Mesenchymal stem cell (in vitro differentiated cells and primary cell): ENCODE data around the gene SRGAP2B.
"Not testable (repeated sequence)": the region's sequence is repeated elsewhere in the genome, so short reads cannot be mapped to it uniquely, and the experiment has no call there.

Experiments
- DNase-seq: peaks from one replicate; pipeline ENCODE4 v3.0.0-alpha.2; 2013
- H2AFZ ChIP-seq: one replicate; pipeline ENCODE4 v1.6.1; 2013; ENCODE audit warnings: low read depth, mild to moderate bottlenecking, control low read depth, inconsistent platforms, low read length, moderate library complexity
- H2AK5ac ChIP-seq: 2 replicates; pipeline ENCODE4 v1.6.1; 2013; ENCODE audit warnings: low read length, moderate library complexity, mild to moderate bottlenecking, inconsistent platforms; ENCODE audit not compliant: severe bottlenecking
- H2BK120ac ChIP-seq: one replicate; pipeline ENCODE4 v1.6.1; 2013; ENCODE audit warnings: low read depth, mild to moderate bottlenecking, inconsistent platforms, low read length, moderate library complexity
- H2BK12ac ChIP-seq, 2 experiments: one replicate each; pipeline ENCODE4 v1.6.1; 2013; ENCODE audit warnings: inconsistent platforms in 2 of 2, low read length in 2 of 2, mild to moderate bottlenecking in 2 of 2, moderate library complexity in 2 of 2, control low read depth in 1 of 2
- H2BK15ac ChIP-seq: one replicate; pipeline ENCODE4 v1.6.1; 2013; ENCODE audit warnings: mild to moderate bottlenecking, low read depth, inconsistent platforms; ENCODE audit not compliant: poor library complexity, severe bottlenecking
- H2BK5ac ChIP-seq: 2 replicates; pipeline ENCODE4 v1.6.1; 2013; ENCODE audit warnings: low read depth, mild to moderate bottlenecking, low read length, control low read depth, inconsistent platforms; ENCODE audit not compliant: poor library complexity, severe bottlenecking
- H3K14ac ChIP-seq, 2 experiments: one replicate each; pipeline ENCODE4 v1.6.1; 2013; ENCODE audit warnings: inconsistent platforms in 2 of 2, low read length in 2 of 2, control low read depth in 1 of 2, mild to moderate bottlenecking in 1 of 2, moderate library complexity in 1 of 2
- H3K18ac ChIP-seq, 2 experiments: one replicate each; pipeline ENCODE4 v1.6.1; 2013; ENCODE audit warnings: inconsistent platforms in 2 of 2, low read length in 2 of 2, control low read depth in 1 of 2, low read depth in 1 of 2, mild to moderate bottlenecking in 1 of 2
- H3K23ac ChIP-seq, 2 experiments: one replicate each; pipeline ENCODE4 v1.6.1; 2013; ENCODE audit warnings: inconsistent platforms in 2 of 2, low read length in 2 of 2, mild to moderate bottlenecking in 2 of 2, moderate library complexity in 2 of 2, control low read depth in 1 of 2
- H3K27ac ChIP-seq: 2 replicates; pipeline ENCODE4 v1.5.1; 2013; ENCODE audit warnings: mild to moderate bottlenecking, moderate library complexity, low read length, control low read depth, inconsistent platforms; ENCODE audit not compliant: poor library complexity, severe bottlenecking
- H3K27me3 ChIP-seq, 2 experiments: 2 replicates each; pipeline versions ENCODE4 v1.6.1 to v1.7.0; 2013; ENCODE audit warnings: low read length in 2 of 2, mild to moderate bottlenecking in 2 of 2, moderate library complexity in 2 of 2, control low read depth in 1 of 2, inconsistent platforms in 1 of 2; ENCODE audit not compliant: control insufficient read depth in 1 of 2, insufficient read depth in 1 of 2
- H3K36me3 ChIP-seq, 2 experiments: 2 replicates each; pipeline versions ENCODE4 v1.6.1 to v1.7.0; 2013; ENCODE audit warnings: low read length in 2 of 2, control low read depth in 1 of 2, inconsistent platforms in 1 of 2, low read depth in 1 of 2, mild to moderate bottlenecking in 1 of 2; ENCODE audit not compliant: insufficient read depth in 2 of 2, control insufficient read depth in 1 of 2
- H3K4ac ChIP-seq, 2 experiments: one replicate each; pipeline ENCODE4 v1.6.1; 2013; ENCODE audit warnings: inconsistent platforms in 2 of 2, low read length in 2 of 2, mild to moderate bottlenecking in 2 of 2, moderate library complexity in 2 of 2, control low read depth in 1 of 2, low read depth in 1 of 2
- H3K4me1 ChIP-seq: 2 replicates; pipeline ENCODE4 v1.6.1; 2013; ENCODE audit warnings: low read depth, low read length, control low read depth; ENCODE audit not compliant: control insufficient read depth, insufficient read depth
- H3K4me2 ChIP-seq: 2 replicates; pipeline ENCODE4 v1.6.1; 2013; ENCODE audit warnings: low read length, mild to moderate bottlenecking, inconsistent platforms; ENCODE audit not compliant: poor library complexity, severe bottlenecking
- H3K4me3 ChIP-seq, 2 experiments: 2 replicates each; pipeline versions ENCODE4 v1.5.1 to v1.7.0; 2013; ENCODE audit warnings: low read length in 2 of 2, mild to moderate bottlenecking in 2 of 2, control low read depth in 1 of 2, low read depth in 1 of 2; ENCODE audit not compliant: insufficient read depth in 1 of 2
- H3K79me1 ChIP-seq: replicated peaks from 2 replicates; pipeline ENCODE4 v1.6.1; 2013; ENCODE audit warnings: mild to moderate bottlenecking, control low read depth, low read length, inconsistent platforms; ENCODE audit not compliant: poor library complexity, severe bottlenecking
- H3K9ac ChIP-seq: 2 replicates; pipeline ENCODE4 v1.7.0; 2013; ENCODE audit warnings: mild to moderate bottlenecking, low read length, moderate library complexity
- H3K9me3 ChIP-seq: 2 replicates; pipeline ENCODE4 v1.7.0; 2013; ENCODE audit warnings: mild to moderate bottlenecking, low read length; ENCODE audit not compliant: control insufficient read depth
- H4K8ac ChIP-seq: one replicate; pipeline ENCODE4 v1.6.1; 2013; ENCODE audit warnings: inconsistent platforms, mild to moderate bottlenecking, low read length, moderate library complexity
- H4K91ac ChIP-seq: one replicate; pipeline ENCODE4 v1.6.1; 2013; ENCODE audit warnings: mild to moderate bottlenecking, low read length, inconsistent platforms
- WGBS: methylation state at CpG from one replicate; pipeline ENCODE4 v1.1.7; 2013; ENCODE audit warnings: mixed read lengths; 5-methylcytosine and 5-hydroxymethylcytosine counted together

Gene SRGAP2B

GRCh38 chr1:144935310-144935709 is 159.8 kb downstream of the SRGAP2B start:
- H3K4me1 ChIP-seq, H3K79me1 ChIP-seq, H2BK120ac ChIP-seq, H3K4ac ChIP-seq, H3K9ac ChIP-seq, H3K4me2 ChIP-seq, H3K27me3 ChIP-seq, H2AFZ ChIP-seq, H3K14ac ChIP-seq, H2BK12ac ChIP-seq, DNase-seq, H3K27ac ChIP-seq, H3K23ac ChIP-seq, H3K4me3 ChIP-seq, H3K9me3 ChIP-seq, H3K18ac ChIP-seq, H2BK5ac ChIP-seq, H3K36me3 ChIP-seq, H2BK15ac ChIP-seq, H4K91ac ChIP-seq, H2AK5ac ChIP-seq, H4K8ac ChIP-seq: not testable (repeated sequence)
- WGBS, result no CpG with 5 or more reads among the region's 3 CpGs

- not testable (repeated sequence) for H3K18ac ChIP-seq, H4K91ac ChIP-seq, H3K36me3 ChIP-seq, H3K23ac ChIP-seq, DNase-seq, H3K27me3 ChIP-seq, H3K27ac ChIP-seq, H3K79me1 ChIP-seq, H3K4me2 ChIP-seq, H2BK5ac ChIP-seq, H2BK15ac ChIP-seq, H4K8ac ChIP-seq, H3K9ac ChIP-seq, H3K4me1 ChIP-seq, H2AFZ ChIP-seq, H3K4ac ChIP-seq, H2BK12ac ChIP-seq, H2AK5ac ChIP-seq, H3K14ac ChIP-seq, H3K9me3 ChIP-seq, H2BK120ac ChIP-seq, H3K4me3 ChIP-seq
- no CpG with 5 or more reads among the region's 5 CpGs for WGBS
Measured at GRCh38 chr1:144933014-144933413, 162.1 kb downstream of the SRGAP2B start.

- H4K91ac ChIP-seq, H2BK5ac ChIP-seq, H2BK120ac ChIP-seq, H3K27ac ChIP-seq, H2AFZ ChIP-seq, H3K9me3 ChIP-seq, H3K4me3 ChIP-seq, H2BK12ac ChIP-seq, H2BK15ac ChIP-seq, DNase-seq, H3K27me3 ChIP-seq, H2AK5ac ChIP-seq, H3K23ac ChIP-seq, H3K4me2 ChIP-seq, H3K4me1 ChIP-seq, H3K36me3 ChIP-seq, H3K79me1 ChIP-seq, H4K8ac ChIP-seq, H3K4ac ChIP-seq, H3K18ac ChIP-seq, H3K9ac ChIP-seq, H3K14ac ChIP-seq: not testable (repeated sequence)
- WGBS, result no CpG with 5 or more reads among the region's 5 CpGs
Measured at GRCh38 chr1:144932153-144932552, 163.0 kb downstream of the SRGAP2B start.

GRCh38 chr1:144931553-144931952 is 163.6 kb downstream of the SRGAP2B start:
- not testable (repeated sequence) for H3K27ac ChIP-seq, H3K4ac ChIP-seq, H4K91ac ChIP-seq, H3K27me3 ChIP-seq, H3K18ac ChIP-seq, H4K8ac ChIP-seq, H3K9me3 ChIP-seq, H3K4me2 ChIP-seq, H3K23ac ChIP-seq, H2BK120ac ChIP-seq, H3K4me1 ChIP-seq, H3K36me3 ChIP-seq, H3K14ac ChIP-seq, H2AK5ac ChIP-seq, H3K79me1 ChIP-seq, H2BK12ac ChIP-seq, H3K4me3 ChIP-seq, H2AFZ ChIP-seq, H2BK5ac ChIP-seq, H3K9ac ChIP-seq, H2BK15ac ChIP-seq
- peak; percentile 2 for DNase-seq
- whole genome bisulfite sequencing, result no CpG with 5 or more reads among the region's 1 CpG
